WI38 (cell line): ENCODE results near the gene INSRR.

Experiments
- H3K4me3 ChIP-seq: 2 replicates; pipeline ENCODE4 v1.5.1; 2011; ENCODE audit warnings: low read depth, mild to moderate bottlenecking, control low read depth, low read length
- TF ChIP-seq, protein P1 (sequence below): IDR thresholded peaks from 2 replicates; pipeline ENCODE4 v1.5.1; 2012; ENCODE audit warnings: low read depth, mild to moderate bottlenecking, control low read depth, low read length

The INSRR gene

DNA sequence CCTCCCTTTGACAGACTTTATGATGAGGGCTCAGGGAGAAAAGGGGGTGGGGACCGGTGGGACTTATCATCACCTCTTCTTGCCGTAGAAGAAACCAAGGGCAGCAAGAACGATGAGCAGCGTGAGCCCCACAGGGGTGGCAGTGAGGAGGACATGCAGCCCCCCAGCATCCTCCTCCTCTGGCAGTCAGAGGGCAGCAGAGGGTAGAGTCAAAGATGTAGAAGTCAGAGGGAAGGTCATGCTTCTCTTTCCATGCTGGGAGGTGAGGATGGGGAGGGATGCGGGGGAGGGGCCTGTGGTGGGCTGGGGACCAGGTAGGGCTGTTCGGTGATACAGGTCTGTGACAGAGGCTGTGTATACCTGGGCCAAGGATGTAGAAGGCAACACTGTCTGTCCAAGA is 14.8 kb downstream of the INSRR start:
- TF ChIP-seq, protein P1, sequence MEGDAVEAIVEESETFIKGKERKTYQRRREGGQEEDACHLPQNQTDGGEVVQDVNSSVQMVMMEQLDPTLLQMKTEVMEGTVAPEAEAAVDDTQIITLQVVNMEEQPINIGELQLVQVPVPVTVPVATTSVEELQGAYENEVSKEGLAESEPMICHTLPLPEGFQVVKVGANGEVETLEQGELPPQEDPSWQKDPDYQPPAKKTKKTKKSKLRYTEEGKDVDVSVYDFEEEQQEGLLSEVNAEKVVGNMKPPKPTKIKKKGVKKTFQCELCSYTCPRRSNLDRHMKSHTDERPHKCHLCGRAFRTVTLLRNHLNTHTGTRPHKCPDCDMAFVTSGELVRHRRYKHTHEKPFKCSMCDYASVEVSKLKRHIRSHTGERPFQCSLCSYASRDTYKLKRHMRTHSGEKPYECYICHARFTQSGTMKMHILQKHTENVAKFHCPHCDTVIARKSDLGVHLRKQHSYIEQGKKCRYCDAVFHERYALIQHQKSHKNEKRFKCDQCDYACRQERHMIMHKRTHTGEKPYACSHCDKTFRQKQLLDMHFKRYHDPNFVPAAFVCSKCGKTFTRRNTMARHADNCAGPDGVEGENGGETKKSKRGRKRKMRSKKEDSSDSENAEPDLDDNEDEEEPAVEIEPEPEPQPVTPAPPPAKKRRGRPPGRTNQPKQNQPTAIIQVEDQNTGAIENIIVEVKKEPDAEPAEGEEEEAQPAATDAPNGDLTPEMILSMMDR: no peak

DNA sequence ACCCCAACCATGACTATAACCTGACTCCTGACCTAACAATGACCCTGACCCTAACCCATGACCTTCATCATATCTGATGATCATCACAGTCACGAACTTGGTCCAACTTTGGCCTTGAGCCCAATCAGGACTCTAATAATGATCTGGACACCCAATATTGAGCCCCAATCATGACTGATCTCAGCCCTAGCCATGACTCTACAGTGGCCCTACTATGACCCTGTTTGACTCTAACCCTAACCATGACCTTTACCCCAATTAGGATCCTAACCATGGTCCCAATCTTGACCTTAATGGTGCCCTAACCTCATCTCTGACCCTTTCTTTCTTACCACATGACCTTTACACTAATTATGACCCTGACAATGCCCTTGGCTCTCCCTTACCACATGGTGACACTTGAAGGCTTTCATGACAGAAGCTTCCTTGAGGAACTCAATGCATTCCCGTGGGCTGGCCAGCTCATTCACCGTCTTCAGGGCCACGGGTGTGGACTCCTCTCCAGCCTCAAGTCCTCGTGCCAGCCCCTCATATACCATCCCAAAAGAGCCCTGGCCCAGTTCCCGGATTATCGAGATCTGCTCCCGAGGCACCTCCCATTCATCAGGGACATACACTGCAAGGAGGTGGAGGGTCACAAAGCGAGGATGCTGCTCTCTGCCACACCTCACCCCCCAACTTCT is 16.2 kb downstream of the INSRR start:
- no peak overlapping the region for H3K4me3 ChIP-seq
- TF ChIP-seq, protein P1: no peak

More for the DNA sequence above, 14.8 kb downstream of the INSRR start:
- H3K4me3 ChIP-seq: no peak overlapping the region

DNA sequence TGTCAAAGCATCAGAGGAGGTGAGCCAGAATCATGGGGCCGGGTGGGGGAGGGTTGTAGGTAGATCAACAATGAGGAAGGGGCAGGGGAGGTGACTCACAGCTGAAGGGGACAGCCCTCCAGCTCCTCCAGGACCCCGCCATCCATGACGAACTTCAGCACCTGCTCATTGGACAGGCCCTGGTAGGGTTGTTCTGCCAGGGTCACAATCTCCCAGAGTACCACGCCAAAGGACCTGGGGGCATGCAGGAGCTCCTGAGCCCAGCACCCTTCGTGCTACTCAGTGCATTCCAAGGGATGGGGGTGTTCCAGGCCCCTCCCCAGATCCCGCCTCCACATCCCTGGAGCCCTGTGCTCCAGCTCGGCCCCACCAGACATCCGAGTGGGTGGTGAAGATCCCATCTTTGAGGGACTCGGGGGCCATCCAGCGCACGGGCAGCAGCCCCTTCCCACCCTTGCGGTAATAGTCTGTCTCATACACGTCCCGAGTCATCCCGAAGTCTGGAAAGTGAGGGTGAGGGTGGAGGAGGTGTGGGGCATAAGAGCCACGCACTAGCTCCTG is 17.5 kb downstream of the INSRR start:
- TF ChIP-seq, protein P1: no peak
- no peak overlapping the region for H3K4me3 ChIP-seq

DNA sequence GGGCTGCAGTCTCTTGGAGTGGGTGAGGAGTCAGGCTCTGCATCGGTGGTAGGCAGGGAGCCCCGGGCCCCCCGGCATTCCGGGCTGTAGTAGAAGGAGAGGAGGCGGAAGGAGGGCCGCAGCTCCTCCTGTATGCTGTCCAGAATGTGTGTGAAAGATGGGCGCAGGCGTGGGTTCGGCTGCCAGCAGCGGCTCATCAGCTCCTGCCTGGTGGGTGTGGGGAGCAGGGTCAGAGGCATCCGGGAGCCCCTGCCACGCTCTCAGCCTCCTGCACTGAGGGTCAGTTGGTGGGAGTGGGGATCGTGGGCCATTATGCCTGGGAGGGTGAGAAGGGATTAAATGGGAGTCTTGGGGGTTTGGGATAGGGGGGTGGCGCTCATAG is 18.0 kb downstream of the INSRR start:
- TF ChIP-seq, protein P1: no peak
- H3K4me3 ChIP-seq: no peak overlapping the region

DNA sequence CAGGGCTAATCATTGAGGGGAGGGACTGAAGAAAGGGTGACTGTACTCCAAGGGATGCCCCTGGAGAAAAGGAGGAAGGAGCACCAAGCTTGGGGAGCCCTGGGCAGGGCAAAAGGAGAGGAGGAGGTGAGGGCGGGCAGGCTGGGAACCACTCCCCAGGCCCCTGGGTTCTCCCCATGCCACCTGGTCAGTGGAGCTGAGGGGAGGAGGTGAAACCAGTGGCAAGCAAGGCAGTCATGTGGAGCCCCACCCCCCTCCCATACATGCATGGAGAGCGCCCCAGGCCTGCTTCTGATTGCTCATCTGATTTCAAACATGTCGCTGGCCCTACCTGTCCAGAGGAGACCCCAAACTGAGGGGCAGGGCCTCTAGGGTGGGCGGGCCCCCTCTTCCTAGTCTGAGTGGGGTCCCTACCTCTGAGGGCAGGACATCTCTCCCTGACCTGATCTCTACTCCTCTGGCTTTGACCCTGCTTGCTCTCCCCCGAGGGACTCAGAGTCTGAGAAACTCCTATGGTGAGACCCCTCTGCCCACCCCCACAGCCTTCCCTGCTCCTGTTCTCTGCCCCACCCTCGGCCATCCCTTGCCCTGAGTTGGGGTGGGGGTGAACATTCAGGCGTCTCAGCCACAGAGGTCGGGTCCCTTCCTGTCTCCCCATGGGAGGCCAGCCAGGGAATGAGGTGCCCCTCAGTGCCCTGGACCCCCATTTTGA is 18.6 kb downstream of the INSRR start:
- no peak overlapping the region for H3K4me3 ChIP-seq
- TF ChIP-seq, protein P1: no peak

DNA sequence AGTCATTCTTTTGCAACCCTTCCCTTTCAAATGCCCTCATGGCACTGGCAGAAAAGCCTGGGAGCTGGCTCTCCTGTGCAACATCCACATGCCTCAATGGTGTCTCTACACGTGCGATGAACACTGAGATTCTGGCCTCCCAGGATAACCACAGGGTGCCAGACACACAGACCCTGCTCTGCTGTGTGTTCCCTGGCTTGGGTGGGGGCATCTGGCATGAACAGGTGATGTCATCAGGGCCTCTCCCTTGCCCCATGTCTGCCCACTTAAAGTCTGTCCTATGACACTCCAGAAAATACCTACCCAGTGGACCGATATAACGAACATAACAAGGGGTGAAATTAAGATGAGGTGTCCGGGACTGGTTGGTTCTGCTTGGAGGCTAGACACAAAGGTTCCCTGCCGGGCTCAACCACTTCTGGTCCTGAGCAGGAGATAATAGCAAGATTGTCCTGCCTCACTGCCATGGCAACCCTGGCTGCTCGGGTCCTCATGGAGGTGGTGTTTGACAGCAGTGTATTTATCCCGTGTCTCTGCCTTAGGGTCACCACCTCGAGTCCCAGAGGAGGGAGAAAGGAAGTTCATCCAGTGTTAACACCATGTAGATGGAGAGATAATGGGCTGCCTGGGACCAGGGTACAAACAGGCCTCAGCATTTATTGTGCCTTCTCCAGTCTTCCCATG is 19.3 kb downstream of the INSRR start:
- no peak overlapping the region for H3K4me3 ChIP-seq
- TF ChIP-seq, protein P1: no peak
